Right kidney (tissue), 1 donor: ENCODE measurements around the gene CDADC1.
"Not testable (repeated sequence)": the region's sequence is repeated elsewhere in the genome, so short reads cannot be mapped to it uniquely, and the experiment has no call there.

Source experiments
- DNase-seq: peaks from one replicate; pipeline ENCODE4 v3.0.0-alpha.2; 2016

The CDADC1 gene

GRCh38 chr13:49315036-49315565 is 67.4 kb downstream of the CDADC1 start:
- DNase-seq: no peak

GRCh38 chr13:49315756-49316482 is 68.2 kb downstream of the CDADC1 start:
- DNase-seq: no peak

GRCh38 chr13:49319551-49319950 is 71.8 kb downstream of the CDADC1 start:
- DNase-seq: no peak

- DNase-seq: no peak
These were observed 72.2 kb downstream of the CDADC1 start for GRCh38 chr13:49319951-49320350.

- DNase-seq: no peak
These were observed 73.2 kb downstream of the CDADC1 start for GRCh38 chr13:49320975-49321374.

GRCh38 chr13:49322702-49323101 is 75.0 kb downstream of the CDADC1 start:
- no peak for DNase-seq

GRCh38 chr13:49323344-49323743 is 75.6 kb downstream of the CDADC1 start:
- DNase-seq: no peak

- DNase-seq: no peak
These were observed 78.6 kb downstream of the CDADC1 start for GRCh38 chr13:49326222-49326917.

GRCh38 chr13:49327145-49327544 is 79.4 kb downstream of the CDADC1 start:
- not testable (repeated sequence) for DNase-seq

GRCh38 chr13:49329831-49330545 is 82.3 kb downstream of the CDADC1 start:
- no peak for DNase-seq

GRCh38 chr13:49330546-49330864 is 82.8 kb downstream of the CDADC1 start:
- no peak for DNase-seq

GRCh38 chr13:49336655-49337054 is 88.9 kb downstream of the CDADC1 start:
- DNase-seq: no peak

- no peak for DNase-seq
These were observed 92.4 kb downstream of the CDADC1 start for GRCh38 chr13:49340161-49340560.

- DNase-seq: no peak
These were observed 93.8 kb downstream of the CDADC1 start for GRCh38 chr13:49341517-49341916.

GRCh38 chr13:49341941-49342340 is 94.2 kb downstream of the CDADC1 start:
- no peak for DNase-seq

- no peak for DNase-seq
These were observed 94.7 kb downstream of the CDADC1 start for GRCh38 chr13:49342454-49342853.
